IPS-18a (cell line): ENCODE data around the gene MAL.

Experiments
- H3K27ac ChIP-seq: one replicate; pipeline ENCODE4 v1.5.1; 2013; ENCODE audit warnings: low read length
- H3K27me3 ChIP-seq: one replicate; pipeline ENCODE4 v1.6.1; 2013; ENCODE audit warnings: mild to moderate bottlenecking, low read length; ENCODE audit not compliant: control insufficient read depth, insufficient read depth
- H3K36me3 ChIP-seq: one replicate; pipeline ENCODE4 v1.6.1; 2013; ENCODE audit warnings: low read depth, low read length; ENCODE audit not compliant: control insufficient read depth
- H3K4me1 ChIP-seq: one replicate; pipeline ENCODE4 v1.6.1; 2013; ENCODE audit warnings: low read depth, low read length; ENCODE audit not compliant: control insufficient read depth
- H3K4me3 ChIP-seq: one replicate; pipeline ENCODE4 v1.5.1; 2013; ENCODE audit warnings: low read length
- H3K9ac ChIP-seq: one replicate; pipeline ENCODE4 v1.6.1; 2013; ENCODE audit warnings: mild to moderate bottlenecking, low read length, moderate library complexity
- H3K9me3 ChIP-seq: one replicate; pipeline ENCODE4 v1.6.1; 2013; ENCODE audit warnings: low read depth, low read length; ENCODE audit not compliant: control insufficient read depth

MAL gene

DNA sequence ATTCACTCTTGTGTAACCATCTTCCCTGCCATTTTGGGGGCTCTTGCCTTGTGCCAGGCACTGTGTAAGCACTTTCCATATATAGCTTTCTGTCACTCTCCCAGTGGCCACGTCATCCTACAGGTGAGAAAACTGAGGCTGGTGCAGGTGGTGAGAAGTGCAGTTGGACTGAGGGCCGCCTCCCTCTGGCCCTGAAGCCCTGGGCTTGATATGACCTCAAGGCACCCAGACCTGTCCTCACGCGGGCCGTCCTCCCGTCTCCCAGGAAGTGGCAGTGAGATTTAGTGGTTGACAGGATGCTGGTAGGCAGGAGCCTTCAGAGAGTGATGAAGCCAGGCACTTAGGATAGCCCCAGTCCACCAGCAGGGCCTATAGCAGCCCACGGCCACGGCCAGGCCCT is 30.5 kb downstream of the MAL start:
- no peak overlapping the region for H3K4me3 ChIP-seq
- no peak overlapping the region for H3K9ac ChIP-seq
- no peaks in the 10 kb centered on the region for H3K4me1 ChIP-seq
- no peaks in the 10 kb centered on the region for H3K36me3 ChIP-seq
- no peak overlapping the region for H3K27ac ChIP-seq
- H3K9me3 ChIP-seq: no peaks in the 10 kb centered on the region
- no peaks in the 10 kb centered on the region for H3K27me3 ChIP-seq

GRCh38 chr2:95056461-95057459 is 31.3 kb downstream of the MAL start:
- no peak overlapping the region for H3K9ac ChIP-seq
- no peak overlapping the region for H3K4me3 ChIP-seq
- no peak overlapping the region for H3K27ac ChIP-seq
- no peaks in the 10 kb centered on the region for H3K4me1 ChIP-seq
- H3K9me3 ChIP-seq: no peaks in the 10 kb centered on the region
- H3K36me3 ChIP-seq: no peaks in the 10 kb centered on the region
- no peaks in the 10 kb centered on the region for H3K27me3 ChIP-seq

DNA sequence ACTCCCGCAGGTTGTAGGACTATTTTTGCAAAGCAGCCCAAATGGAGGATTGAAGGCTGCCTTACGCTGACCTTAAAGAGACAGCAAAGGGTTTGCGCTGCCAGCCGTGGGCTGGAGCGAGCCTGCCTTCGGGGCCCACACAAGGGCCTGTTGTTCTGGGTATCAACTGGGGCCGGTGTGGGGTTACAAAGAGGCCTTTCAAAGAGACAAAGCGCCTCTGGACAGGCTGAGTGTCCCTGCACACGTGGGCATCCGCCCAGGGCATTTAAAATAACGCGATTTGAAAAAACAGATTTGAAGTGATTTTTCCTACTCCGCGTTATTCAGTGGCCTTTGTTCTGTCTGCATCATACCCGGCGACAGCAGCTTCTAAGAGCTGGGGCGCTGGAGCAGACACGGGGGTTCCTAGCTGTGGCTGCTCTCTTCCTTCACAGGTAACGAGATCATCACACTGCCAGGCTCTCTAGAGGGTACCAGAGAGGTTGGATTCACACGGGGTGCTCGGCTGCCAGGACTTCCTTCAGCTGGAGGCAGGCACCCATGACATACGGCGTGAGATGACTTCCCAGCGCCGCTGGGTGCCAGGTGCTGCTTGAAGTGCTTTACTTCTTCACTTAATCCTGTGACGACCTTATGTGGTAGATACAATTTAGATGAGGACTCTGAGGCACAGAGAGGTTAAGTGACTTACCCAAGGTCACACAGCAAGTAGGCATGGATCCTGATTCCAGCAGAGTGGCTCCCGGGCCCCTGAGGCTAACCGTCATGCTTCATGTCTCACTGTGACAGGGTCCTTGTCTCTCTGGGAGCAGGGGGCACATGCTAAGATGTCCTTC is 32.2 kb downstream of the MAL start:
- Histone ChIP-seq H3K4me3 (no peak overlapping the region), H3K9me3 (no peaks in the 10 kb centered on the region), H3K4me1 (peaks cover 4% of the 10 kb centered on the region), H3K27ac (no peak overlapping the region), H3K36me3 (no peaks in the 10 kb centered on the region), H3K27me3 (no peaks in the 10 kb centered on the region), H3K9ac (no peak overlapping the region)

GRCh38 chr2:95058466-95058988 is 33.0 kb downstream of the MAL start:
- Histone ChIP-seq H3K4me3 (no peak overlapping the region), H3K4me1 (peaks cover 8% of the 10 kb centered on the region), H3K9ac (no peak overlapping the region), H3K36me3 (no peaks in the 10 kb centered on the region), H3K27ac (no peak overlapping the region), H3K9me3 (no peaks in the 10 kb centered on the region), H3K27me3 (no peaks in the 10 kb centered on the region)

DNA sequence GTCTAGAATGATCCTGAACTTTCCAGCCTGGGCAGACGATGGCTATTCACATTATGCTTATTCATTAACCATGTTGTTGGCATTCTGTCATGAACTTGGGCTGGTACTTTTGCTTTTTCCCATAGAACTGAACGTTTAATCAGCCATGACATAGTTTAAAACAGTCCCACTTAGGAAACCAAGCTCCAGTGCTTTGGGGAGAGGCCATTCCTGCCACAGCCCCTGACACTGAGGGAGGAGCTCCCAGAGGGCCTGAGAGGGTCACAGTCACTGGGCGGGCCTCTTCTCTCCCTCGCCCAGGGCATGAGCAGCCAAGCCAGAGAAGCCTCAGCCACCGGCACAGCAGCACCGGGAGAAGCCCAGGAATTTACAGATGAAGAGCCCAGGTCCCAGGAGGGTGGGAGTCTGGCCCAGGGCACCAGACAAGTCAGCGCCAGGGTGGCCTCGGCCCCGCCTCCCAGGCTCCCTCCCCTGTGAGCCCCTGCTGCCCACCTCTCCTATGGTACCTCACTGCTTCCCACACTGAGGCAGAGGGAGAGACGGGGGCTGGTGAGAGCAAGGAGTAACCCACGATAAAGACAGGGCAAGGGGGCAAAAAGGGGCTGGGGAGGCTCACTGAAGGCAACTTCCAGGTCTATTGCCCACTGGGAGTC is 33.6 kb downstream of the MAL start:
- no peaks in the 10 kb centered on the region for H3K27me3 ChIP-seq
- no peak overlapping the region for H3K4me3 ChIP-seq
- H3K9ac ChIP-seq: no peak overlapping the region
- no peaks in the 10 kb centered on the region for H3K36me3 ChIP-seq
- H3K9me3 ChIP-seq: no peaks in the 10 kb centered on the region
- peaks cover 8% of the 10 kb centered on the region for H3K4me1 ChIP-seq
- H3K27ac ChIP-seq: no peak overlapping the region

- H3K27ac ChIP-seq: no peak overlapping the region
- H3K4me1 ChIP-seq: peaks cover 8% of the 10 kb centered on the region
- H3K4me3 ChIP-seq: no peak overlapping the region
Observed at GRCh38 chr2:95059656-95060370, 34.3 kb downstream of the MAL start.

DNA sequence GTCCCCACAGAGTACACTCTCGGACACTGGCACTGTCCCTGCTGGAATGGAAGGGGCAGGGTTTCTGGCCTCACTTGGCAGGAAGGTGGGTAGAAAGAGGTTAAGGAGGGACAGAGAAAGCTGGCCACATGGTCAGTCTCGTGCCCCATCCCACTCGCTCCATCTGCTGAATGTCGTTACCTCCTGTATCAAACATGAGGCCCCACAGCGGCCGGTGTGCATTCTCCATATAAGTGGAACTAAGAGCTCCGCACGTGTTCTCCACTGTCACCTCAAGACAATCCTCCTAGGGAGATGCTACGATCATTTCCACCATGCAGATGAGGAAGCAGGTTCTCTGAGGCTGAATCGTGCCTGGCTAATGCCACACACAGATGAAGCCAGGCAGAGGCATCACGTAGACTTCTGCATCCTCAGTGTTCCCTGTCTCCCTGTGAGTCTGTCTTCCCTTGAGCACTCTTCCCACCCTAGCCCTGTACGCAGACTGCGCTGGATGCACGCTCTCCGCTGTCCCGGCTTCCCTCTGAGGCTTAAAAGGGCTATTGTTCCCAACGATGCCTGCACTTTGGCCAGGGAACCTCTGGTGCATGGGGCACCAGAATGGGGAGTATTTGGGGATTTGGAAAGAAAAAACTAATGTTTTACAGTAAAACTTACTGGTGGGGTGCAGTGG is 35.1 kb downstream of the MAL start:
- Histone ChIP-seq H3K27me3 (no peaks in the 10 kb centered on the region), H3K9ac (no peak overlapping the region), H3K27ac (no peak overlapping the region), H3K9me3 (no peaks in the 10 kb centered on the region), H3K36me3 (no peaks in the 10 kb centered on the region), H3K4me3 (no peak overlapping the region), H3K4me1 (peaks cover 8% of the 10 kb centered on the region)

More at GRCh38 chr2:95059656-95060370, 34.3 kb downstream of the MAL start:
- Histone ChIP-seq H3K27me3 (no peaks in the 10 kb centered on the region), H3K9me3 (no peaks in the 10 kb centered on the region), H3K36me3 (no peaks in the 10 kb centered on the region), H3K9ac (no peak overlapping the region)

GRCh38 chr2:95061119-95061512 is 35.6 kb downstream of the MAL start:
- no peaks in the 10 kb centered on the region for H3K9me3 ChIP-seq
- H3K36me3 ChIP-seq: no peaks in the 10 kb centered on the region
- no peaks in the 10 kb centered on the region for H3K27me3 ChIP-seq
- peaks cover 8% of the 10 kb centered on the region for H3K4me1 ChIP-seq
- H3K9ac ChIP-seq: no peak overlapping the region
- no peak overlapping the region for H3K4me3 ChIP-seq
- no peak overlapping the region for H3K27ac ChIP-seq

DNA sequence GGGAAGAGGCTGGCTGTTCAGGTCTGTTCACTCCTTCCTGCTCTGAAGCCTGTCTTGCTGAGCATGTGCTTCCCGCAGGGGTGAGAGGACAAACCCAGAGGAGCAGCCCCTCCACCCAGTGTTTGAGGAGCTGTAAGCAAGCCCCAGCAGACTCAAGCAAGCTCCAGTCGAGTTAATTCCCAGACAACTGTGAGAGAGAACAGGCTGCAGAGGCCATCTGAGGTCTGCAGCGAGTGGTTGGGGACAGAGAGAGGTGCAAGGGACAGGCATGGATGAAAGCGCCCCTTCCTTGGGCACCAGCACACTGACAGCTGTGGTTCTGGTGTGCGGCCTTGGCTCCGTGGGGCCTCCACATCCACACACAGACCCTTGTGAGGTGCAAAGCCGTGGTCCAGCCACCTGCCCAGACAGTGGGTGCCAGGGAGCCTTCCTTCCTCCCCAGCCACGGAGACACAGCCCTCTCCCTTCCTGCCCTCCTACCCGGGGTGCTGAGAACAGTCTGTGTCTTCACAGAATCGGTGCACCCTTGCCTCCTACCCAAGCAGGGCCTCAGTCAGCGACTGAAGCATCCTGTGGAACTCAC is 36.2 kb downstream of the MAL start:
- H3K27me3 ChIP-seq: no peaks in the 10 kb centered on the region
- no peaks in the 10 kb centered on the region for H3K9me3 ChIP-seq
- H3K27ac ChIP-seq: no peak overlapping the region
- peaks cover 8% of the 10 kb centered on the region for H3K4me1 ChIP-seq
- no peaks in the 10 kb centered on the region for H3K36me3 ChIP-seq
- H3K4me3 ChIP-seq: no peak overlapping the region
- no peak overlapping the region for H3K9ac ChIP-seq
